Calu3 (cell line): ENCODE data around the gene FCN3. TPM values are rescaled to one million over a fixed set of nuclear protein-coding genes. Genes with fewer than 3 reads are reported as not detected.

Experiments used
- BruUV-seq: library from RNA; stranded (reverse); fragments of 400-500 nt; replicated peaks from 2 replicates; lab custom pipeline; 2021; lab: Mats Ljungman, UMichigan
- CTCF ChIA-PET: fragments of 300-600 bp; sonication (Branson Sonifier 250); formaldehyde crosslinking; loops from one replicate; lab custom pipeline; 2022; ENCODE audit warnings: antibody characterized with exemption; lab: Charles Lee
- DNase-seq: peaks from one replicate; pipeline ENCODE4 v3.0.0; 2022
- H3K27ac Mint-ChIP-seq: one replicate; pipeline ENCODE4 v1.8.0; 2022; ENCODE audit warnings: mixed read lengths; ENCODE audit not compliant: unreplicated experiment
- H3K27me3 Mint-ChIP-seq: one replicate; pipeline ENCODE4 v1.8.0; 2022; ENCODE audit warnings: mixed read lengths; ENCODE audit not compliant: unreplicated experiment
- H3K36me3 Mint-ChIP-seq: one replicate; pipeline ENCODE4 v1.8.0; 2022; ENCODE audit warnings: mild to moderate bottlenecking, moderate library complexity, mixed read lengths; ENCODE audit not compliant: insufficient read depth, unreplicated experiment
- H3K4me1 Mint-ChIP-seq: one replicate; pipeline ENCODE4 v1.8.0; 2022; ENCODE audit warnings: mild to moderate bottlenecking, low read depth, mixed read lengths; ENCODE audit not compliant: unreplicated experiment
- H3K4me3 Mint-ChIP-seq: one replicate; pipeline ENCODE4 v1.8.0; 2022; ENCODE audit warnings: mild to moderate bottlenecking, low read depth, moderate library complexity, mixed read lengths; ENCODE audit not compliant: unreplicated experiment
- H3K9me3 Mint-ChIP-seq: one replicate; pipeline ENCODE4 v1.8.0; 2022; ENCODE audit warnings: low read depth, mixed read lengths; ENCODE audit not compliant: unreplicated experiment
- intact Hi-C: fragments of 100-400 bp; cut with micrococcal nuclease; formaldehyde crosslinking; loops from one replicate; pipeline ENCODE4 v1.10.0; 2022; ENCODE audit not compliant: unreplicated experiment
- total RNA-seq: library from RNA; stranded (reverse); gene quantifications from 2 replicates; pipeline ENCODE4 v1.2.3, GENCODE V29; 2022
- TF ChIP-seq, protein P1 (sequence below): fragments of 200-600 bp; IDR thresholded peaks from one replicate; pipeline ENCODE4 v1.8.0; 2022; ENCODE audit warnings: antibody characterized with exemption; ENCODE audit not compliant: unreplicated experiment

The FCN3 gene
- total RNA-seq, 1 experiment from 2014 or later, result not detected

DNA sequence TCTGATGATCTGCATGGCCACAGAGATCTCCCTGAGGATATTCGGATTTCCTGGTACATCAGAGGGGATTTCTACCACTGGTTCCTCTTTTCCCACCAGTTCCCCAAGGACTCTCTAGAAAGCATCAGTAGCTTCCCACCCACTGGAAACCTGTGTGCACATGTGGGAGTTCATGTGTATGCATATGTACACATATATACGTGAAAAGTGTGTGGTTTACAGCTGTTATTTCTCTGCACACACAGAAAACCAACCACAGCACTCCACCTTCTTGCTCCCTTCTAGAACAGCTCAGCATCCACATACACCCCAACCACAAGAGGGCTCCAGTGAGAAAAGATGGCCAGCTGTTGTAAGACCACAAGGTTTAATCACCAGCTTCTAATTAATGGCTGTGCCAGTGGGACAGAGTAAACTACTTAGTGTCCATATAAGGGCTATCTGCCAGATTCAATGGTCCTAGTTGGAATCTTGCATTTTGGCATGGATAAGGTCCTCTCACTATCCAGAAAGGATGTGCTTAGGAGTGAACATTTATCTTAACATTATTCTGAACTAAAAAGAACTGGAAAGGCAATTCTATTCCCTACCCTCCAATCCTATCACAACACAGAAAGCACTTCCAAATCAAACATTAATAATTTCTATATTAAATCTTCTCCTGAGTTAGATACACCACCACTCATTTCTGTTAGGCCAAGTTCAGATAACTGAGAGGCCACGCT lies 41.9 kb upstream of the FCN3 start:
- Mint-ChIP-seq H3K27ac (no peak overlapping the region), H3K9me3 (no peaks in the 10 kb centered on the region), H3K27me3 (no peaks in the 10 kb centered on the region), H3K36me3 (peaks cover 24% of the 10 kb centered on the region), H3K4me3 (no peak overlapping the region), H3K4me1 (peaks cover 18% of the 10 kb centered on the region)
- CTCF ChIA-PET, result interaction anchor here (1.0 to 2.2 kb wide), 7 partner anchors 20 to 247 kb away, joined by 3 to 15 read pairs (median 5); partner anchors contain the start of gene AHDC1
- TF ChIP-seq, protein P1, sequence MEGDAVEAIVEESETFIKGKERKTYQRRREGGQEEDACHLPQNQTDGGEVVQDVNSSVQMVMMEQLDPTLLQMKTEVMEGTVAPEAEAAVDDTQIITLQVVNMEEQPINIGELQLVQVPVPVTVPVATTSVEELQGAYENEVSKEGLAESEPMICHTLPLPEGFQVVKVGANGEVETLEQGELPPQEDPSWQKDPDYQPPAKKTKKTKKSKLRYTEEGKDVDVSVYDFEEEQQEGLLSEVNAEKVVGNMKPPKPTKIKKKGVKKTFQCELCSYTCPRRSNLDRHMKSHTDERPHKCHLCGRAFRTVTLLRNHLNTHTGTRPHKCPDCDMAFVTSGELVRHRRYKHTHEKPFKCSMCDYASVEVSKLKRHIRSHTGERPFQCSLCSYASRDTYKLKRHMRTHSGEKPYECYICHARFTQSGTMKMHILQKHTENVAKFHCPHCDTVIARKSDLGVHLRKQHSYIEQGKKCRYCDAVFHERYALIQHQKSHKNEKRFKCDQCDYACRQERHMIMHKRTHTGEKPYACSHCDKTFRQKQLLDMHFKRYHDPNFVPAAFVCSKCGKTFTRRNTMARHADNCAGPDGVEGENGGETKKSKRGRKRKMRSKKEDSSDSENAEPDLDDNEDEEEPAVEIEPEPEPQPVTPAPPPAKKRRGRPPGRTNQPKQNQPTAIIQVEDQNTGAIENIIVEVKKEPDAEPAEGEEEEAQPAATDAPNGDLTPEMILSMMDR, result peak; percentile 48
- peak; percentile 56 for DNase-seq
- intact Hi-C loops, result loop anchor here (5.0 kb wide), 1 partner anchor 191 kb away; no protein-coding TSS in a partner anchor
- no TSS peak for BruUV-seq

DNA sequence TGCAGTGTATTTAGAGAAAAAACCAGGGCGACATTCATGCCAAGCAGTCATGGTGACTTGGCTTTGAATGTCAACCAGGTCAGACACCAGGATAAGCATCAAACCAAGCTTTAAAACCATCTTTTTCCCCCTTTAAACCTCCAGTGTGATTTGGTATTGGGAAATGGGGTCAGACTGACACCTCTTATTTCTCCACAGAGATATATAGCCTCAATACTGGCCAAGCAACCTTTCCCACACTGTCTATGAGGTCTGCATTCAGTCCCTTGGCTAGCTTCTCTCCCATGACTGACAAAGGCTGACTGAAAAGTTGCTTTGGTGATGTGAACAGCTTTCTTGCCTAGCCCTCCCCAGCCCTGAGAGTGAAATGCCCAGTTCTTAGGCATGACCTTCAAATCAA lies 39.5 kb upstream of the FCN3 start:
- intact Hi-C loops, result no loop called here
- no peak overlapping the region for H3K4me3 Mint-ChIP-seq
- CTCF ChIA-PET, result interaction anchor here (0.6 to 1.1 kb wide), 2 partner anchors 8 to 374 kb away, joined by 3 to 4 read pairs; no protein-coding TSS in a partner anchor

DNA sequence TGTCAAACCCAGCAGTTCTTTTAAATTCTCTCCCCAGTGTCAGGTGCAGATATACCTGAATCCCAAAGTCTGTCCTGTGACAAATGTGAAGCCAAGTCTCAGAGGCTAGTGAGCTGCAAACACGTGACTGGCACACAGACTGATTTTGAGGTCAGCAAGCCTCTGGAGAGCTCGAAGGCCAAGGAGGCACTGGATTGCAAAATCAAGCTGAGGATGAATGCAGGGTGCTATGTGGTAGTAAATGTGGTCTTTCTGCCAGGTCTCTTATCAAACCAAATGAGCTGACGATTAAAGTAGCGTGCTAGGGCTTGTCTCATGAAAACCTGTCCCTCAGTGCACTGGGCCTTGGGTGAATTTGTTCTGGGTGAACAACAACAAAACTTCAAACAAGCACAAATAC lies 38.4 kb upstream of the FCN3 start:
- Mint-ChIP-seq H3K27ac (no peak overlapping the region), H3K27me3 (no peaks in the 10 kb centered on the region), H3K4me3 (no peak overlapping the region), H3K9me3 (no peaks in the 10 kb centered on the region), H3K36me3 (peaks cover 30% of the 10 kb centered on the region), H3K4me1 (peaks cover 1% of the 10 kb centered on the region)
- intact Hi-C loops, result no loop called here
- TF ChIP-seq, protein P1, result no peak
- no TSS peak for BruUV-seq
- CTCF ChIA-PET, result no interaction called here
- no peak for DNase-seq

More for the DNA sequence above, 39.5 kb upstream of the FCN3 start:
- BruUV-seq, result no TSS peak
- Mint-ChIP-seq H3K9me3 (no peaks in the 10 kb centered on the region), H3K27me3 (no peaks in the 10 kb centered on the region), H3K4me1 (peaks cover 11% of the 10 kb centered on the region), H3K36me3 (peaks cover 24% of the 10 kb centered on the region), H3K27ac (no peak overlapping the region)
- DNase-seq, result no peak
- TF ChIP-seq, protein P1, result no peak

DNA sequence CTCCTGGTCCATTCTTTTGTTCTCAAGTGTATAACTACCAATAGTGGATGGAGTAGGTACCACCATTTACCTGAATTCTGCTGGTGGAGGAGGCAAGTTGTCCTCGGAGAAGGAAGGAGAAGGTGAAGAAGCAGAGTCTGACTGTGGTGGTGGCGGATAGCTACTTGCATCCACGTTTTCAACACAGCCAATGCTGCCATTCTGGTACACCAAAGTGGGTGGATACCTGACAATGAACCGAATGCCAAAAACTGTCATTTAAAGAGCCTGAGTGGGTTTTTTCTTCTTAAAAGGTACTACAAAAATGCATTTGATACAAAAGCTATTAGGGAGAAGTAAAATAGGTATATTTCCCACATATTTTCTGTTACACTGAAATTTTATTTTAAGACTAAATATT lies 37.9 kb upstream of the FCN3 start:
- Mint-ChIP-seq H3K9me3 (no peaks in the 10 kb centered on the region), H3K27ac (no peak overlapping the region), H3K4me1 (no peaks in the 10 kb centered on the region), H3K27me3 (no peaks in the 10 kb centered on the region), H3K36me3 (peaks cover 33% of the 10 kb centered on the region), H3K4me3 (no peak overlapping the region)
- CTCF ChIA-PET, result no interaction called here
- TF ChIP-seq, protein P1, result no peak
- BruUV-seq, result no TSS peak
- intact Hi-C loops, result no loop called here
- no peak for DNase-seq
